HK-2 (cell line): ENCODE data around the gene TTC9.
"Not testable (repeated sequence)": the region's sequence is repeated elsewhere in the genome, so short reads cannot be mapped to it uniquely, and the experiment has no call there.

Experiments
- DNase-seq: peaks from one replicate; pipeline ENCODE4 v3.0.0-alpha.2; 2018; ENCODE audit not compliant: unreplicated experiment

The TTC9 gene

DNA sequence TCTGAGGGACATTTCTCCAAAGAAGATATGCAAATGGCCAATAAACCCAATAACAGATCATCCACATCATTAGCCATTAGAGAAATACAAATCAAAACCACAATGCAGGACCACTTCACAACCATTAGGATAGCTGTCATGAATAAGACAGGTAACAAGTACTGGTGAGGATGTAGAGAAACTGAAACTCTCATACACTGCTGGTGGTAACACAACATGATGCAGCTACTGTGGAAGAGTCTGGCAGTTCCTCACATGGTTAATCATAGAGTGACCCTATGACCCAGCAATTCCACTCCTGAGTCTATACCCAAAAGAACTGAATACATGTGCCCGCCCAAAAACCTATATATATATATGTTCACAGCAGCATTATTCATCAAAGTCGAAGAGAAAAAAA, 39.0 kb downstream of the TTC9 start:
- DNase-seq, result no peak

DNA sequence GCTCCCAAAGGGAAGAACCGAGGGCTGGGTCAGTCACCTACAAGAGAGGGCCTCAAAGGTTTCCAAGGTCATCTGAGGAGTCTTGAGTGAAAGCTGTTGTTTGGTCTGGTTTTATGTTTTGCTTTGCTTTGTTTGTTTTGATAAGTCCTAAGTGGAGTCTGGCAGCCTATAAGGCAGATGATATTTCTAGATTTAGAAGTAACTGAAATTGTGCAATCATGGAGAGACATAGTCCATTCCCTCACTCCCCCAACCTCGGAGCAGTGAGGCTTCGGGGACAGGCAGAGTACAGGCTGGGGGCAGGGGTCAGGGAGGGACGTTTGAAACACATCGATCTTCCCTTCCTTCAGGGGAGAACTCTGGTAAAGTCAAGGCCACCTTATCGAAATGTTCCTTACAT, 42.3 kb downstream of the TTC9 start:
- no peak for DNase-seq

DNA sequence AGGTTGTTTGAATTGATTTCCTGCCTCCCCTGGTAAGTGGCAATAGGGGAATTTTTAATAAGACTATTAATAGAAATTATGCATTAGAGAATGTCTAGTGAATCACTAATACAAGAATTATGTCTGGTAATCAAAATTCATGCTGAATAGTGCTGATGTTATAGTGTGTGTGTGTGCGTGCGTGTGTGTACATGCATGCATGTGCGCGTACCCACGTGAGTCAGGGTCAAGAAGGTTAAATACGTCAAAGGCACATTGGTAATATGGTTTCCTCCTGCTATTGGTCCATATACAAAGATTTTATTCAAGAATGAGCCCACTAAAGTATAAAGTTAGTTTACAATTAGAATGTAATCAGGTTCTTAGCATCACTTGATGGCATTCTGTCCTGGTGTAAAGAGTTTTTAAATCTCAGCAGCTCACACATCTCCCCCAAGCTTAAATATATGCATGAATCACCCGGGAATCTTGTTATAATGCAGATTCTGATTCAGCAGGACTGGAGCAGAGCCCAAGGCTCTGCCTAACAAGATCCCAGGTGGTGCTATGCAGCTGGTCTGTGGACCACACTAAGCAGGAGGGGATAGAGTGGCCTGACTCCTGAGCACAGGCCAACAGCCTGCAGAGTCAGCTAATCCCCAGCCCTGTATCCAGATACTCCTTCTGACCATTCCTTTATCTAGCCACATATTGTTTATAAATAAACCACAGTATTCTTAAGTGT, 43.9 kb downstream of the TTC9 start:
- DNase-seq, result no peak

DNA sequence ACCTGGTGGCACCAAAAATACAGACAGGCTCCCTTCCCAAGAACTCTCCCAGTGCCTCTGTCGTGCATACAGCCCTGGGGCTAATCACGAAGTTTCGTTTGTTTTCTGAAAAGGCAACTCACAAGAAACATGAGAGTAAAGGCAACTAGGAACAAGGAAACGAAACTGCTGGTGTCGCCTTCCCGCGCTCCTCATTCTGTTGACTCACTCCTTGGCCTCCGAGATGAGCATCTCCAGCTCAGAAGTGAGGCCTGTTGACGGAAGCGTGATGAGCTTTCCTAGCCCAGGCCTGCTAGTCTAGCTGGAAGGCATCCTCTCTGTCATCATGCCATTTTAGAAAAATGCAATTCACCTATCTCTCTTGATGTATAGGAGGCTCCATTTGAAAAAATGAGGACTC, 50.5 kb downstream of the TTC9 start:
- no peak for DNase-seq

DNA sequence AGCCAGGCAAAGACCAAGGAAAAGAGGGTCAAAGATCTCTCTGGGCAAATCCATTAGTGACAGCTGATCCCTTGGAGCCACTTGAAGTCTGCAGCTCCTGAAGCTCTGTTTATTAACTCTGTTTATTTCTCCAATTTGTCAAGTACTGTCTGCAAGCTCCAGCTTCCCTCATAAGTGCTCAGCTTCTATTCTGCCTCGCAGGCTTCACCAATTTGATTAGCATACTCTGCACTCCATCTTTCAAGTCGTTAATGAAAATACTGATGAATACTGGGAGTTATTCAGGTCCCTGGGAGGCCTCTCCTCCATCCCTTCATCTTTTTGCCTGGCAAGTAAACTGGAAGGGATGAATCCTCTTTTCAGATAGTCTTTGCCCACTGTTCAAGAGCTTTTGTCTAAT, 54.3 kb downstream of the TTC9 start:
- no peak for DNase-seq

DNA sequence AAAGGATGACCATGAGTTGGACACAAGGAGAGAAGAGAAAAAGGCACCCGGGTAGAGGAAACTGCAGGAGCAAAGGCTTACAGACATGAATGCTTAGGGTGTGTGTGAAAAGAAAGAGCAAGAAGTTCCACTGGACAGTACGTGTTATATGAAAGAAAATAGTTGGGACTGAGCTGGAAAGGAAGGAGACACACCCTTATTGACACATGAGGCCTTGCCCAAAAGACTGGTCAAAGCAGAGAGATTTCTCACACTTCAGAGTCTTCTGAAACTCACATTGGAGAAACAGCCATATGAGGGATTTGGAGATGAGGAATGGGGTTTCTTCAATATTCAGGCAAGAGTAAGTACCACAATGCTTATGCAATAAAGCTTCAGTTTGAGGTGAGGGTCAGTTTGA, 56.0 kb downstream of the TTC9 start:
- DNase-seq, result no peak

DNA sequence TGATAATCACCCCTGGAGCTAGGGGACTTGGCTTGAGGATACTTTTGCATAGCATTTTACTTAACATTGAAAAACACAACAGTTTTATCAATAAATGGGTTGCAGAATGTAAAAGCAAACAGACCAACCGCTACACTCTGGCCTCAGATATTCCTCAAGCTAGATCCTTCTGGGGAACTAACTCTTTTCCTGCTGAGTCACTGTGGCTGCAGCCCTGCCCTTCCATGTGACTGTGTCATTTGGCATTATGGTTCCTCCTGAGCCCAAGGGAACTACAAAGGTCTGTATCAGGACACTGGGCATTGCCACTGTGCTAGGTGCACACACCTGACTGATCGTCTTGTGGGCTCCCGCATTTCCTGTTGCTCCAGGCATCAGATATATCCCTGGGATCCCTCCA, 56.6 kb downstream of the TTC9 start:
- DNase-seq, result no peak

DNA sequence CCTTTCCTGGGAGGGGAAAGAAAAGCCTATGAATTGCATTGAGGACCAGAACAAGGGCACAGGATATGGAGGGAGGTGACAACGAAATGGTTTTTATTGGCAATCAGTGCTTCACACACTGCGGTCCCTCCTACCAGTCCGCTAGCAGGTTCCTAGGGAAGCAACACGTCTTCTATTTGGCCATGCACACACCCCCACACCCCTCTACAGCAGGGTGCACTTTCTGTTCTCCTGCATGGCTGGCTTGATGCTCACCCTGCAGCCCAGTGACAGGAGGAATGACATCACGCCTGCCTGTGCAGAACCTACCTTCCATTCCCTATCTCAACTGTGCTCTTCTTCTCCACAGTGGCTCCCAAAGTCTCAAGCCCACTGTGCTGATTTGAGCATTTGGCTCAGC, 57.9 kb downstream of the TTC9 start:
- DNase-seq, result no peak

DNA sequence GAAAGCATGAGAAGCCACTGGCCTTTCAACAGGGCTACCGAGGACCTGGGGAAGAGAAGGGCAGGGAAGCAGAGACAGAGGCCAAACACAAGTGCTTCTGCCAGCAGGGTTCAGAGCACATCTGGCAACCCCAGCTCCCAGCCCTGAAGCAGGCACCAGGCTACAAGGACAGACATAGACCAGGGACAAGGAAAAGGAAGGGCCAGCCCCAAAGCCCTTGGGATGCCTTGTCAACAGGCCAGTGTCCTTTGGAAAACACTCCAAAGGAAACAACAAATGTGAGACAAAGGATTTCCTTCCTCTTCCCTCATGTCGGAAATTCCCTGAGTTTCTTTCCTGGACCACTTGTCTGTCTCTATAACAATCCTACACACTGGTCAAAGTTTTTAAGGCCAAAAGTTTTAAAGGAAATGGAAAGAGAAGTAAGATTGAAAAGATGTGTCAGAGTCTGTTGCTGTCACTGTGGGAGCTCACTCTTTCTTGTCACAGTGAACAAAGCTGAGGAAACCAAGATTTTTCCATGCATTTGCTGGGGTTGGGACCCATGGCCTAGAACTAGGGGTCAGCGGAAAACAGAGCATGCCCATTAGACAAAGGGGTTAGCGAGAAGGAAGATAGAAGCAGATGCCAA, 59.4 kb downstream of the TTC9 start:
- no peak for DNase-seq

DNA sequence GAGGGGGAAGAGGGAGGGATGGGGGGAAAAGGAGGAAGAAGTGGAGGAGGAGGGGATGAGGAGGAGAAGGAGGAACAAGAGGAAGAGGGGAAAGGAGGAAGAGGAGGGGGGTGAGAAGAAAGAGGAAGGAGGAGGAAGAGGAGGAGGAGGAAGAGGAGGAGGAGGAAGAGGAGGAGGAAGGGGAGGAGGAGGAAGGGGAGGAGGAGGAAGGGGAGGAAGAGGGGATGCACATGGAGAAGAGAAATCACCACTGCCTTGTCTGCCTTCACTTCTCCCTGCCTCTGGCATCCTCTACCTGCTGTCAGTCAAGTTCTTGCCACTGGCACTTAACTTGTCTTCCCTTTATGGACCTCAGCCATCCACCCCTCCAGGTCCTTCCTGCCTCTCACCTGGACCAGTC, 59.9 kb downstream of the TTC9 start:
- no peak for DNase-seq

DNA sequence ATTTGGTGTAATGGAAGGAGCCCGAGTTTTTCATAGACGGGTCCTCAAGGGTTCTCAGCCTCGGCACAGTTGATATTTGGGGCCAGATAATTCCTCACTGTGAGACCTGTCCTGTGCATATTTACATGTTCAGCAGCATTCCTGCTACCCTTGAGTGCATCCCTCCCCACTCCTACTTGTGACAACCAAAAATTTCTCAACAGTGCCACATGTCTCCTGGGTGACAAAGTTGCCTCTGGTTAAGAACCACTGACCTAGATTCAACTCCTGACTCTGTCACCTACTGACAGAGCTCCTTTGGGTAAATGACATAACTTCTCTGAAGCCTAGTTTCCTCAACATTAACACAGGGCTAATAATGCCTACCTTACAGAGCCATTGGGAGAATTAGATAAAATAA, 60.4 kb downstream of the TTC9 start:
- no peak for DNase-seq

DNA sequence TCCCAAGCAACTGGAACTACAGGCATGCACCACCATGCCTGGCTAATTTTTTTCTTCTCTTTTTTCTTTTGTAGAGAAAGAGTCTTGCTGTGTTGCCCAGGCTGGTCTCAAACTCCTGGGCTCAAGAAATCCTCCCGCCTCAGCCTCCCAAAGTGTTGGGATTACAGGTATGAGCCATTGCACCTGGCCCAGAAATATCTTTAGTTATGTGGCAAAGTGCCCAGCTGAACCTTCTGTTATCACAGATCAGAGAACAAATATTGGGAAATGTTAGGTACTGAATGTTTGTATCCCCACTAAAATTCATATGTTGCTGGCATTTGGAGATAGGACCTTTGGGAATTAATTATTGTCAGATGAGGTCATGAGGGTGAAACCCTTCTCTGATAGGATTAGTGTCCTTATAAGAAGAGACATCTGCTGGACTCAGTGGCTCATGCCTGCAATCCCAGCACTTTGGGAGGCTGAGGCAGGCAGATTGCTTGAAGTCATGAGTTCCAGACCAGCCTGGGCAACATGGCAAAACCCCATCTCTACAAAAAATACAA, 62.0 kb downstream of the TTC9 start:
- not testable (repeated sequence) for DNase-seq

DNA sequence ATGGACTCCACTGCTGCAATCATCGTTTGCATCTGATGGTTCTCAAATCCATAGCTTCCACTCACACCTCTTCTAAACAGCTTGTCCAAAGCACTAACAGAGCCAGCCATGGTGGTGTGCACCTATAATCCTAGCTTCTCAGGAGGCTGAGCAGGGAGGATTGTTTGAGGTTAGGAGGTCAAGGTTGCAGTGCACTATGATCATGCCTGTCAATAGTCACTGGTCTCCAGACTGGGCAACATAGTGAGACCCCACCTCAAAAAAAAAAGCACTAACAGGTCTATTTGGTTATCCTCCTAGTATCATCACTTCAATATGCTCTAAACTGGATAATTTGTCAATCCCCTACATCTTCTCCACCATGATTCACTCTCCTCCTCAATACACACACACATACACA, 63.2 kb downstream of the TTC9 start:
- no peak for DNase-seq

DNA sequence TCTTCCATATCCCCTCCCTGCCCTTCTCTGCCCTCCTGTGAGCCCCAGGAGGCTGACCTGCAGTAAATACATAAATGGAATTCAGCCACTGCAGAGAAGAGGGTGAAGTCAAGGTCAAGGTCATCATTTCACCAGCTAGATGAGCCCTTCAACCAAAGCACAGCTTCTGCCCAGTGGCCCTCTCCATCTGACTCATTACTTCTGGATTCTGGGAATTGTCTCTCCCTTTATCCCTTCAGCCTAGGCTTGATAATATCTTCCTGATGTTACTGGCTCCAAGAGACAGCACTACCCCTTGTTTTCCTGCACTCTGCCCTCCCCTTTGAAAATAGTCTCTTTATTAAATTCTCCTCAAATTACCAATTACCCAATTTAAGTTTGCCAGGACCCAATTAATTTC, 64.5 kb downstream of the TTC9 start:
- DNase-seq, result no peak

DNA sequence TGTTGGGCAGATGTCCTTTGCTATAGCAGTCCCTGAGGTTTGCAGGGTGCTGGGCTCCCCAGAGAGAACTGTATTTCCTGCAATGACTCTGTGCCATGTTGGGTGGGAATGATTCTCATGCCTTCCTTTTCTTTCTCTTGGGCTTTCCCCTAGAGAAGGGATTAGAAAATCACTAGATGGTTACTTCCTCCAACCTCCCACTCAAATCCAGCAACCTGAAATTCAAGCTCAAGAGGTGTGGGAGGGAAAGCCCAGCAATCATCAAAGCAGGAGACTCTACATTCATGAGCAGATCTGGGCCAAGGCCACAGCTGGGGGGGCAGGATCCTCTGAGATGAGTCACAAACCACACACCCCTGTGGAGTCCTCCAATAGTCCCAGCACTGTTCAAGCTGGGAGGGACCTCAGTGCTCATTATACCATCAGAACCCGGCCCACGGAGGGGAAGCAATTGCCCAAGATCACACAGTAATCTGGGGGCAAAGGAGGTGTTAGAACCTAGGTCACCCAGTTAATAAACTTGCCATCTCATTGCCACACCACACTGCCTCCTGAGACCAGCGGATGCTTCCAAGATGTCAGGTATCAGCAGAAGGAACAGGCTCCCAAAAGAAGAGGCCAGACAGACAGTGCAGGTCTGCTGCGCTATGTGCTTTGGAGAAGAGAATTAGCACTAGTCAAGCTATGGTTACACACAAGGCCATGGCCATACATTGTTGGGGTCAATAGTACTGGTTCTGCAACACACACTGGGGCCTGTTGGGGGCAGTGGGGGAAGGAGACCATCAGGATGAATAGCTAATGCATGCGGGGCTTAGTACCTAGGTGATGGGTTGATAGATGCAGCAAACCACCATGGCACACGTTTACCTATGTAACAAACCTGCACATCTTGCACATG, 65.7 kb downstream of the TTC9 start:
- peak; percentile 71 for DNase-seq

DNA sequence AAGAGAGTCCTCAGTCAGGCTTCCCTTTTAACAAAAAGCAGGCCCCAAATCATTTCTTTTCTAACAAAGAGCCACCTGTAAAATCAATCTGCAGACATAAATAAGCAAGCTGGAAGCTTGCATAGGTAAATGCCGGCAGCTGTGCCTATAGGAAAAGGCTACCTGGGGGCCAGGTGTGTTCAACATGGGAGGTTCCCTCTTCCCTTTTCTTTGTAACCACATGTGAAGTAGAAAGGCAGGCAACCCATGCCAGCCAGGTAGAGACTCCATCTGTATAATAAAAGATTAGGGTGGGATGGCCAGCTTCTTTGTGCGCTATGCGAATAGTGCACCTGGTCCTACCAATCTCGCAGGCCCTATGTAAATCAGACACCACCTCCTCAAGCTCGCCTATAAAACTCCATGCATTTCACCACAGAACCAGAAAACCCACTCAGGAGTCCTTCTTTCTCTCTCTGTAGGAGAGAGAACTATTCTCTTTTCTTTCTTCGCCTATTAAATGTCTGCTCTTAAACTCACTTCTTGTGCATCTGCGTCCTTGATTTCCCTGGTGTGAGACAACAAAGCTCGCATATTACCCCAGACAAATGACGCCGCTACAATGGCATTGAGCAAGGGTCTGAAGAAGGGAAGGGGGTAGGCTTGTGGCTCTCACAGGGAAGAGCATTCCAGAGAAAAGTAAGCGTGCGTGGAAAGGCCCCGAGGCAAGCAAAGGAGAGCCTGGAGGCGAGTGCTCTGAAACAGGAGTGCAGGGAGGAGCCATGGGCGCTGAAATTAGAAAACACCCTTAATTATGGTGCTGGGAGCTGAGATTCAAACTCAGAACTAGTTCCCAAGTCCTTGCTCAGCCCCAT, 67.2 kb downstream of the TTC9 start:
- no peak for DNase-seq

DNA sequence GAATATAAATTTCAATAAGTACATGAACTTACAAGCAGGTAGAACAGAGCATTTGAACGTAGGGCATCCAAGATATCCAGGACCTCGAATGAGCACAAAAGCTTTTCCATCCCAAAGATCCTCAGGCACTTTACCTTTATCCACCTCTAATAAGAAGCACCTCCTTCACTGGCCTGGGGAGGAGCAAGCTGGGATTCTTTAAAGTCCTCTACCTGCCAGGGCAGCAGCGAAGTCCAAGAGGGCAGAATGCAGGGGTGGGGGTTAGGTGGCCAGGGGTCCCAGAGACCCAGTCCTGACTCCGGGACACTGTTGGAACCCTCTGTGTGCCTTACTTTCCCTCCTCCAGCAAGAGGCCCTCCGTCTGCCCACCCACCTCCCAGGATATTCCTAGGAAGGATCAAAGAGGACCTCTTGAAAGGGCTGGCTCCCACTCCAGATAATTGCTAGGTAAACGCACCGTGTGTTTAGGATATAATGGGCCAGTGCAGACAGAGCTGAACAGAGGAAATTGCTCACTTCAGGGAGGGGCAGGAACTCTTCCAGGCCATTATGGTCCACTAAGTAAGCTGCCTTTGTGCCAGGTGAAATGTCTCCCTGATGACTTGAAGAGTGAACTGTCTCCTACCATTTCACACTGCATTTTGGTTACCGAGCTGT, 68.1 kb downstream of the TTC9 start:
- DNase-seq, result no peak

DNA sequence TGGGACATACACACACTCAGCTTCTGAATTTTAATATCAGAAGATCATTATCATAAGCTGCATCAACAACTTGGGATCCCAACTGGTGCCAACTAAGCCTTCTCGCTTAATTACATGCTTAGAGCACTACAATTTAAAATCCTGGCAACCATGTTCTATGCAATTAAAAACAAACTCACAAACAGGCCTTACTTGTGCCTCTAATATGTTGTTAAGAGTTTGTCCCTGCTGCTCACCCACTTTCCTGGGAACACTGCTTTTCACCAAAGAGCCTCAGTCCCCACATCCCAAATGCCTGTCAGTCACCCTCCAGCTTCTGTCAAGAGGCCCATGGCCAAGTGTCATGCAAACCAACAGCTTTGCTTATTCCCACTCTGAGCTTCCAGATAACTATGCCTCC, 69.7 kb downstream of the TTC9 start:
- no peak for DNase-seq

DNA sequence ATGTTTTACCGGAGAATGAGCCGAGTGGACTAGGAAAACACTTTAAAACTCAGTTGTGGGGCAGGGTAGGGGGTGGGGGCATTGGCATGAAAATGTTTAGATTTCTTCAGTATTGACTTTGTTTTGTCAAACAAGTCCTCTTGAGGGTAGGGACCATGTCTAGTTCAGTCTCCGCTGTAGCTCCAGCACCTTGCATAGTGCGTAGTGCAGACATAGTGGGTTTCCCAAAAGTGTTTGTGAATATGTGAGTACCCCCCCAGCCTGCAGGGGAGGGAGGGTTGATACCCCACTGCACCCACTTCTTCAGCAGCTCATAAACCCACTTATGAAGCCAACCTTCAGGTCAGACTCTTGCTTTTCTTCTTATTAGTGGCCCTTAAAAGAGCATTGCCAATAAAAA, 71.4 kb downstream of the TTC9 start:
- DNase-seq, result no peak

DNA sequence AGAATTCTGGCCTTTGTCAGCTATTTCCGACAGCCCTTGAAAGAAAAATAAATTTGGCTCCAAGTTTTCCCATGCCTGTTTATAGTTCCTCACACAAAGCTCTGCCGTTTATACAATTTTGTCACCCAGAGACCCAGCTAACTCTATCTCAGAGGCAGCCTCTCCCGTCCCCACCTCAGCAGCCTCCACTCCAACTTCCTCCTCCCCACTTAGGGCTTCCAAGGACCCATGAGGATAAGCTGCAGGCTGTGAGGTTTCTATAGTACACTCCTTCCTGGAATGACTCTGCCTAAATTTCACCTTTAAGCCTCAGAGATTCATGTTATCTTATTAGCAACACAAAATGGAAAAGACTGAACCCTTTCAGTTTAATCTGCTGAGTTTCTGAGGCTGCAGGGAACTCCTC, 71.8 kb downstream of the TTC9 start:
- DNase-seq, result no peak

DNA sequence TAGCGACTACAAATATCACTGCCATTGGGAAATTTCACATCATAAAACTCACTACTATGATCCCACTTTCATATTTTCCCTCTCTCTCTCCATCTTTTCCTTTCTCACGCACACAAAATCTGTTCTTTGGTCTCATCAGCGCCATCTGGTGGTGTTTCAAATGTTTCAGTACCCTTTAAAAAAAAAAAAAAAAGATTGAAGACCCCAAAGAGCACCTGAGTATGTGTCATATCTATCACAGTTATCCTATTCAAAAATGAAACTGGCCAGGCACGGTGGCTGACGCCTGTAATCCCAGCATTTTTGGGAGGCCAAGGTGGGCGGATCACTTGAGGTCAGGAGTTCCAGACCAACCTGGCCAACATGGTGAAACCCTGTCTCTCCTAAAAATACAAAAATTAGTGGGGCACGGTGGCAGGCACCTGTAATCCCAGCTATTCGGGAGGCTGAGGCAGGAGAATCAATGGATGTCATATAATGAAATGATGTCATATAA, 72.4 kb downstream of the TTC9 start:
- peak; percentile 32 for DNase-seq
